ENCODE results near the gene GPR27. TPM values are rescaled to one million over a fixed set of nuclear protein-coding genes. Genes with fewer than 3 reads are reported as not detected.

The GPR27 gene
- total and polyA plus RNA-seq, 7 donors: 0.03 to 1.2 (median 0.93) TPM

DNA sequence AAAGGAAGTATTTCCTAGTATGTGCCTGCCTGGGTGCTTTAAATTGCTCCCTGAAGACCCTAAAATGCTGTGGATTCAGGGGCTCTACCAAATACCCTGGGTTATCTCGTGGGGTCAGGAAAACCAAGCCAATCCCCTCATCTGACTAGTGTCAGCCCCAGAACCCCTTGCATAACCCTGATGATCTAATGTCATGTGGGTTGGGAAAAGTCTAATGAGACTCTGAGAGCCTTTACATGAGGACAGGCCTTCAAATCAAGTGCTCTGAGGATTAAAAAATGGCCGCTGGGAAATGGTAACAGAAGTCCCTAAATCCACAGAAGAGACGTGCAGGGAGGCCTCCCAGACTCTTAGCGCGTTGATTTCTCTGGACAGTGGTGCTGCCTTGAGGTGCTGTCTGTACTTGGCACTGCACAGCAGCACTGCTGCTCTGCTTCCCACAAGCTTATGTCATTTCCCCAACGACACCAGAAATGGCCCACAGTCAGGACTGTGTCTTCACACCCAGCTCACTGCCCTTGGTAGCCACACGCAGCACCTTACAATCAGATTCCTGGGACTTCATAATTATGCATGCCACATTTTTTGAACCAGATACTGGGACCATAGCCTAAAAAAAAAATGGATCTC lies 45.1 kb upstream of the GPR27 start:
- intact Hi-C loops (cut with DNase I): no loop called here
- H3K4me1 ChIP-seq: peaks cover 7% of the 10 kb centered on the region
- H3K4me3 ChIP-seq: no peak overlapping the region
- no peaks in the 10 kb centered on the region for H3K9me3 ChIP-seq
- H3K27ac ChIP-seq: no peak overlapping the region
- no peaks in the 10 kb centered on the region for H3K27me3 ChIP-seq (ENCODE audit: insufficient read depth in 3 of 3, low read length in 2 of 3)
- ATAC-seq: peak in 2 of 4 donors; percentile 42 to 54
- DNase-seq: peak in 1 of 2 donors; percentile 51
- WGBS, 3 donors: 52 to 68% (median 66%) methylated on average over 7 of the region's 7 CpGs
- H3K36me3 ChIP-seq (ENCODE audit: insufficient read depth in 1 of 2, low read depth in 1 of 2): peaks cover 0 to 7% of the 10 kb centered on the region in 2 donors
- TF ChIP-seq, protein P1, sequence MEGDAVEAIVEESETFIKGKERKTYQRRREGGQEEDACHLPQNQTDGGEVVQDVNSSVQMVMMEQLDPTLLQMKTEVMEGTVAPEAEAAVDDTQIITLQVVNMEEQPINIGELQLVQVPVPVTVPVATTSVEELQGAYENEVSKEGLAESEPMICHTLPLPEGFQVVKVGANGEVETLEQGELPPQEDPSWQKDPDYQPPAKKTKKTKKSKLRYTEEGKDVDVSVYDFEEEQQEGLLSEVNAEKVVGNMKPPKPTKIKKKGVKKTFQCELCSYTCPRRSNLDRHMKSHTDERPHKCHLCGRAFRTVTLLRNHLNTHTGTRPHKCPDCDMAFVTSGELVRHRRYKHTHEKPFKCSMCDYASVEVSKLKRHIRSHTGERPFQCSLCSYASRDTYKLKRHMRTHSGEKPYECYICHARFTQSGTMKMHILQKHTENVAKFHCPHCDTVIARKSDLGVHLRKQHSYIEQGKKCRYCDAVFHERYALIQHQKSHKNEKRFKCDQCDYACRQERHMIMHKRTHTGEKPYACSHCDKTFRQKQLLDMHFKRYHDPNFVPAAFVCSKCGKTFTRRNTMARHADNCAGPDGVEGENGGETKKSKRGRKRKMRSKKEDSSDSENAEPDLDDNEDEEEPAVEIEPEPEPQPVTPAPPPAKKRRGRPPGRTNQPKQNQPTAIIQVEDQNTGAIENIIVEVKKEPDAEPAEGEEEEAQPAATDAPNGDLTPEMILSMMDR (IDR thresholded peaks at IDR 0.05): no peak

GRCh38 chr3:71709908-71710511 lies 43.6 kb upstream of the GPR27 start:
- DNase-seq (no peak), ATAC-seq (no peak)
- TF ChIP-seq, protein P1 (IDR thresholded peaks at IDR 0.05): no peak
- 79 to 88% (median 81%) methylated on average over 9 of the region's 9 CpGs for WGBS, 3 donors
- Histone ChIP-seq H3K27me3 (ENCODE audit: insufficient read depth in 3 of 3, low read length in 2 of 3) (no peaks in the 10 kb centered on the region), H3K4me1 (peaks cover 15% of the 10 kb centered on the region), H3K27ac (no peak overlapping the region), H3K9me3 (no peaks in the 10 kb centered on the region), H3K4me3 (no peak overlapping the region), H3K36me3 (ENCODE audit: insufficient read depth in 1 of 2, low read depth in 1 of 2) (peaks cover 0 to 7% of the 10 kb centered on the region in 2 donors)
- intact Hi-C loops (cut with DNase I): loop anchor here in 1 of 2 donors (5.0 kb wide), 1 partner anchor 1112 kb away; no protein-coding TSS in a partner anchor

- intact Hi-C loops (cut with DNase I): loop anchor here in 1 of 2 donors (5.0 kb wide), 1 partner anchor 1111 kb away; no protein-coding TSS in a partner anchor
These were observed 42.7 kb upstream of the GPR27 start for GRCh38 chr3:71710906-71711494.

DNA sequence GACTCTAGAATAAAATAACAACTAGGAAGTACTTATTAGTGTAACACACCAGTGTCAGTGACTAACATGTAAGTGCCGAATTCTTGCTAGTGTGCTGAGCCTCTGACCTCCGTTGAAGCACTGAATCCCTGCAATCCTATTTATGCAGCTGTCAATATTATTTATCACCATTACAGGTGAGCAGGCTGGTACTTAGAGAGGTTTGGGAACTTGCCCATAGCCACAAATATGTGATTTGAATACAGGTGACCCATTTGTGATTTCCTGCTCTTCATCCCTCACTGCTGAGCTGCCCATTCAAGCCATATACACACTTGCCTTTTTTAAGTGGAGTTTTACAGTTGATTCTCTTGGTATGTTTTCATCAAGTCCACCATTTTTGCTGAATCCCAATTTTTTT lies 40.6 kb upstream of the GPR27 start:
- intact Hi-C loops (cut with DNase I): loop anchor here in 1 of 2 donors (5.0 kb wide), 1 partner anchor 1109 kb away; no protein-coding TSS in a partner anchor
- no peak for ATAC-seq
- TF ChIP-seq, protein P1 (IDR thresholded peaks at IDR 0.05): no peak
- no peak for DNase-seq
- Histone ChIP-seq H3K36me3 (ENCODE audit: insufficient read depth in 1 of 2, low read depth in 1 of 2) (peaks cover 0 to 7% of the 10 kb centered on the region in 2 donors), H3K9me3 (no peaks in the 10 kb centered on the region), H3K27ac (no peak overlapping the region), H3K27me3 (ENCODE audit: insufficient read depth in 3 of 3, low read length in 2 of 3) (no peaks in the 10 kb centered on the region), H3K4me3 (no peak overlapping the region), H3K4me1 (peaks cover 21% of the 10 kb centered on the region)
- WGBS, 3 donors: 52 to 67% (median 55%) methylated on average over 2 of the region's 2 CpGs

More at GRCh38 chr3:71710906-71711494, 42.7 kb upstream of the GPR27 start:
- Histone ChIP-seq H3K4me3 (no peak overlapping the region), H3K27ac (no peak overlapping the region), H3K4me1 (peaks cover 21% of the 10 kb centered on the region), H3K27me3 (ENCODE audit: insufficient read depth in 3 of 3, low read length in 2 of 3) (no peaks in the 10 kb centered on the region), H3K36me3 (ENCODE audit: insufficient read depth in 1 of 2, low read depth in 1 of 2) (peaks cover 0 to 7% of the 10 kb centered on the region in 2 donors), H3K9me3 (no peaks in the 10 kb centered on the region)
- TF ChIP-seq, protein P1 (IDR thresholded peaks at IDR 0.05): peak; percentile 61
- DNase-seq (no peak), ATAC-seq (peak; percentile 55 to 79 (median 60))
- WGBS, 3 donors: 32 to 45% (median 36%) methylated on average over 1 of the region's 1 CpG
